Measurements from ENCODE around the gene ZCCHC7. TPM values are rescaled to one million over a fixed set of nuclear protein-coding genes. Genes with fewer than 3 reads are reported as not detected.

The ZCCHC7 gene
- total and polyA plus RNA-seq, 2 of the 8 experiments (the other 6 are each of a cell fraction or from before 2014, with no cell fraction given), result 12.2 to 27.5 TPM

DNA sequence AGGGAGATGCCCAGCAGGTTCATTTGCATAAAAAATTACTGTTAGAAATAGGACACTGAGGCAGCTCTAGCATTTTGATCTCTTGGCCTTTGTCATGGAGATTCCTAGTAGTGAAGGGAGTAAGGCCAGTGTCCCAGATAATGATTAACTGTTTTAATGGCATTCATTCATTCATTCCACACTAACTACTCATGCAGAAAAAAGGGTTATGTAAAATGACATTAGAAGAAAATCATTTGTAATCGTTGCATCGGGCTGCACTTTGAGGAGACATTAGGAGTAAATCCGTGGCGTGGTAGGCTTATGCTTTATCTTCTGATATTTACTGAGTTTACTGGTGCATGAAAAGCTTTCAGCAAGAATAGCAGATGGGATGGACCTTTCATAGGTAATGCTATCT lies 219.5 kb downstream of the ZCCHC7 start:
- H4K8ac ChIP-seq (ENCODE audit: extremely low read depth, insufficient read depth, low read length), result no peak overlapping the region
- CTCF ChIA-PET (ENCODE audit: partially characterized antibody), result interaction anchor here (0.6 to 1.8 kb wide), 3 partner anchors 8 to 52 kb away, joined by 3 to 4 read pairs (median 3); no protein-coding TSS in a partner anchor
- FAIRE-seq (peak; percentile 36), DNase-seq (ENCODE audit: low read depth in 1 of 2, low spot score in 2 of 2) (no peak)
- H3K4me1 ChIP-seq (replicated peaks in 1 of 4; ENCODE audit: control insufficient read depth in 3 of 4, insufficient read depth in 4 of 4, low read length in 3 of 4), result peaks cover 0 to 21% (median 10%) of the 10 kb centered on the region in 4 experiments; a peak in 6 of 7 replicates
- H3K14ac ChIP-seq (ENCODE audit: insufficient read length), result no peak overlapping the region
- H4K20me1 ChIP-seq (replicated peaks in 1 of 2; ENCODE audit: control insufficient read depth in 1 of 2, insufficient read depth in 2 of 2, low read length in 2 of 2), result peaks cover 1 to 2% of the 10 kb centered on the region in 2 experiments
- H3K4me2 ChIP-seq (ENCODE audit: insufficient read depth in 1 of 2, low read depth in 2 of 2, low read length in 2 of 2), result peak overlapping the region in 1 of 2 experiments; percentile 26; a peak in 1 of 4 replicates
- no peak overlapping the region for H2AK5ac ChIP-seq (ENCODE audit: low read depth, low read length)
- H2BK120ac ChIP-seq (replicated peaks; ENCODE audit: low read depth, low read length), result no peak overlapping the region
- no peak overlapping the region for H3K56ac ChIP-seq (replicated peaks; ENCODE audit: insufficient read length, low read depth, low read length)
- WGBS, 2 experiments (ENCODE audit: extremely low coverage in 1 of 2, insufficient coverage in 1 of 2, insufficient read length in 1 of 2, insufficient replicate concordance in 2 of 2, low coverage in 1 of 2, low lambda C conversion rate in 2 of 2, missing lambda C conversion rate in 1 of 2), result 70% methylated on average over 4 of the region's 4 CpGs; no CpG with 5 or more reads in 1 of the 2 experiments
- no peak overlapping the region for H3K18ac ChIP-seq (ENCODE audit: extremely low read depth, low read length)
- TF ChIP-seq KDM4A (IDR thresholded peaks at IDR 0.05; ENCODE audit: low read depth, low read length, severe bottlenecking), result no peak
- peak; percentile 26; the same call in 1 of the 2 replicates for TF ChIP-seq POU5F1 (IDR thresholded peaks at IDR 0.05; ENCODE audit: low read depth, low read length)
- no peak for TF ChIP-seq CREB1 (IDR thresholded peaks at IDR 0.05)
- TF ChIP-seq EP300 (IDR thresholded peaks at IDR 0.05; ENCODE audit: borderline replicate concordance in 1 of 2, low read depth in 2 of 2, low read length in 2 of 2), result no peak
- H3K79me1 ChIP-seq (ENCODE audit: low read depth, low read length), result no peaks in the 10 kb centered on the region
- no peaks in the 10 kb centered on the region for H3K36me3 ChIP-seq (ENCODE audit: control insufficient read depth in 2 of 4, insufficient read depth in 4 of 4, low read length in 3 of 4)
- H3K4ac ChIP-seq (replicated peaks; ENCODE audit: insufficient read length, low read depth, low read length), result no peak overlapping the region
- H2BK15ac ChIP-seq (ENCODE audit: low read length), result no peak overlapping the region
- no peaks in the 10 kb centered on the region for H3K79me2 ChIP-seq (ENCODE audit: control insufficient read depth in 1 of 2, insufficient read depth in 2 of 2, low read length in 2 of 2)
- H2AFZ ChIP-seq (ENCODE audit: low read length), result no peak overlapping the region
- H3K9ac ChIP-seq (replicated peaks in 1 of 4; ENCODE audit: extremely low read depth in 1 of 4, low read depth in 3 of 4, low read length in 3 of 4), result no peak overlapping the region
- no peak overlapping the region for H2BK5ac ChIP-seq (ENCODE audit: low read depth, low read length)
- no peaks in the 10 kb centered on the region for H3K9me3 ChIP-seq (ENCODE audit: insufficient read depth in 2 of 2, low read depth in 1 of 2, low read length in 1 of 2)
- no peak overlapping the region for H3K4me3 ChIP-seq (ENCODE audit: extremely low read depth in 1 of 4, insufficient read depth in 2 of 4, low read depth in 3 of 4, low read length in 4 of 4)
- no peak overlapping the region for H4K5ac ChIP-seq (ENCODE audit: insufficient read length, low read depth, low read length)
- POLR2A ChIA-PET (ENCODE audit: partially characterized antibody), result no interaction called here
- H3K27me3 ChIP-seq (replicated peaks in 1 of 4; ENCODE audit: control insufficient read depth in 3 of 4, extremely low read depth in 1 of 4, insufficient read depth in 3 of 4, low read length in 3 of 4), result no peaks in the 10 kb centered on the region
- no peak overlapping the region for H3K23ac ChIP-seq (ENCODE audit: insufficient read length)
- no peaks in the 10 kb centered on the region; the same call in 1 of the 2 replicates for H3K23me2 ChIP-seq (ENCODE audit: low read depth, low read length)
- no peak overlapping the region for H4K91ac ChIP-seq (replicated peaks; ENCODE audit: insufficient read length, low read length)
- no peak overlapping the region for H2BK20ac ChIP-seq (ENCODE audit: low read length)
- no peak overlapping the region for H2BK12ac ChIP-seq (ENCODE audit: low read depth, low read length)
- H3K27ac ChIP-seq (ENCODE audit: low read depth, low read length), result no peak overlapping the region
